Measurements from ENCODE around the gene AP2A1.

GRCh38 chr19:49805822-49806619 is 39.2 kb downstream of the AP2A1 start:
- TF ChIP-seq CTCF (IDR thresholded peaks at IDR 0.05) (no peak), POLR2A (IDR thresholded peaks at IDR 0.05) (no peak), POLR2AphosphoS5 (IDR thresholded peaks at IDR 0.05) (no peak), EP300 (IDR thresholded peaks at IDR 0.05) (no peak)

All from gastroesophageal sphincter (tissue), 3 donors.